ENCODE results near the gene SLC44A3.

GRCh38 chr1:94790246-94790645 is 29.9 kb upstream of the SLC44A3 start:
- TF ChIP-seq CTCF (IDR thresholded peaks at IDR 0.05): no peak
- TF ChIP-seq EZH2 (IDR thresholded peaks at IDR 0.05): no peak

Data from neural progenitor cell (in vitro differentiated cells).